PFSK-1 (cell line): ENCODE results near the gene GTPBP2.

ENCODE experiments used
- FOXP2 ChIP-seq: optimal IDR thresholded peaks from 2 replicates; pipeline ENCODE3; 2011; ENCODE audit warnings: borderline replicate concordance, control low read depth, inconsistent platforms; ENCODE audit not compliant: insufficient read depth; ENCODE audit errors: extremely low read length, extremely low read depth
- POLR2AphosphoS5 ChIP-seq: IDR thresholded peaks from 2 replicates; pipeline ENCODE4 v1.6.1; 2012; ENCODE audit warnings: low read depth, mild to moderate bottlenecking, control low read depth, low read length, moderate library complexity
- REST ChIP-seq, 2 experiments: IDR thresholded peaks; 2 replicates each; pipeline versions ENCODE4 v1.6.1 to v1.8.0; 2011 to 2012; ENCODE audit warnings: low read depth in 2 of 2, low read length in 2 of 2, control low read depth in 1 of 2, inconsistent platforms in 1 of 2, mild to moderate bottlenecking in 1 of 2, moderate library complexity in 1 of 2; ENCODE audit not compliant: insufficient read depth in 1 of 2
- SIN3A ChIP-seq: IDR thresholded peaks from 2 replicates; pipeline ENCODE4 v1.6.1; 2012; ENCODE audit warnings: mild to moderate bottlenecking, low read length, moderate library complexity, borderline replicate concordance; ENCODE audit not compliant: insufficient read depth
- TAF1 ChIP-seq: IDR thresholded peaks from 2 replicates; pipeline ENCODE4 v1.6.1; 2012; ENCODE audit warnings: low read length, control low read depth, borderline replicate concordance; ENCODE audit not compliant: insufficient read depth

GTPBP2 gene

GRCh38 chr6:43622541-43622940 lies 6.5 kb downstream of the GTPBP2 start:
- no peak for TF ChIP-seq SIN3A
- TF ChIP-seq FOXP2, result no peak
- TF ChIP-seq REST (IDR thresholded peaks at IDR 0.05; ENCODE audit: insufficient read depth in 1 of 2, low read depth in 2 of 2, low read length in 2 of 2), result no peak
- no peak for TF ChIP-seq POLR2AphosphoS5
- TF ChIP-seq TAF1, result no peak

- TF ChIP-seq TAF1, result no peak
- TF ChIP-seq POLR2AphosphoS5, result no peak
- TF ChIP-seq SIN3A, result no peak
- no peak for TF ChIP-seq FOXP2
- no peak for TF ChIP-seq REST (IDR thresholded peaks at IDR 0.05; ENCODE audit: insufficient read depth in 1 of 2, low read depth in 2 of 2, low read length in 2 of 2)
Measured at GRCh38 chr6:43621836-43622180, 7.3 kb downstream of the GTPBP2 start.

- TF ChIP-seq SIN3A, result no peak
- peak; percentile 24; the same call in 1 of the 2 replicates for TF ChIP-seq POLR2AphosphoS5
Measured at GRCh38 chr6:43621078-43621835, 7.8 kb downstream of the GTPBP2 start.

GRCh38 chr6:43616725-43617472 lies 12.2 kb downstream of the GTPBP2 start:
- TF ChIP-seq FOXP2 (no peak), POLR2AphosphoS5 (no peak), REST (IDR thresholded peaks at IDR 0.05; ENCODE audit: insufficient read depth in 1 of 2, low read depth in 2 of 2, low read length in 2 of 2) (no peak), SIN3A (no peak), TAF1 (no peak)

- no peak for TF ChIP-seq POLR2AphosphoS5
- TF ChIP-seq REST (IDR thresholded peaks at IDR 0.05; ENCODE audit: insufficient read depth in 1 of 2, low read depth in 2 of 2, low read length in 2 of 2), result no peak
- no peak for TF ChIP-seq FOXP2
- no peak for TF ChIP-seq TAF1
- no peak for TF ChIP-seq SIN3A
Measured at GRCh38 chr6:43614396-43614730, 14.7 kb downstream of the GTPBP2 start.
